ENCODE measurements around the gene ZNF423. TPM values are rescaled to one million over a fixed set of nuclear protein-coding genes. Genes with fewer than 3 reads are reported as not detected.

Gene ZNF423
- total RNA-seq, 2 donors from 2014 or later, result not detected

DNA sequence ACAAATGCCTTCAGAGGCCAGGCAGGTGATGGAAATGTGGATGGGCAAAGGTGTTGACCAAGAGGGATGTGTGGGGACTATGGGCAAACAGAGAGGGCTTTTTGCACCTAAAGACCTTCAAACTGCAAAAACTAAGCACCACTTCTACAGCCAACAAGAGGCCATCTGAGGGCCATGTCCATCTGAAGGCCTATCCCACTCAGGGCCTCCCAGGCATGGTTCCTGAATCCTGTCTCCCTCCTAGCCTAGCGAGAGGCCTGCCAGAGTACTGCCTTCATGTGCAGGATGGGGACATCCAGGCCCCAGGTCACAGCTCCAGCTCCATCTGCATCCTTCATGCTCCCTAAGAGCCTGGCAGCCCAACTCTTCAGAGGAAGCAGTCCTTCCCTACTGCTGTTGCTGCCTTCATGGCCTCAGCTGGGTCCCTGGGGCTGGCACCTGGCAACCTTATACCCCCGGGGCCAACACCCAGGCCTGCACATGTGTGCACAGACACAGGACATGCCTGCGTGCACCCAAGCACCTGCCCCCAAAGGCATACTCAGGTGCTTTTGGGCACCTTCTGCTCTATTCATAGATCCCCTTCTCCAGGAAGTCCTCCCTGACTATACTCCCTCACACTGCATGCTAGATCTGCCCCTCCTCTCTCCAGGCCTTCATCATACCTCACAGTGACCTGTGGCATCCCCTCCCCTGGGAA is 387.2 kb downstream of the ZNF423 start:
- Mint-ChIP-seq H3K4me3 (no peak overlapping the region), H3K36me3 (ENCODE audit: insufficient read depth in 2 of 2) (no peaks in the 10 kb centered on the region), H3K4me1 (ENCODE audit: low read depth) (peaks cover 11% of the 10 kb centered on the region), H3K27me3 (ENCODE audit: low read depth) (no peaks in the 10 kb centered on the region), H3K9me3 (no peaks in the 10 kb centered on the region), H3K27ac (no peak overlapping the region)
- ATAC-seq (replicated peaks in 1 of 2) (no peak), DNase-seq (no peak)

GRCh38 chr16:49467540-49468372 is 388.2 kb downstream of the ZNF423 start:
- DNase-seq, result no peak
- Mint-ChIP-seq H3K27me3 (ENCODE audit: low read depth) (no peaks in the 10 kb centered on the region), H3K4me3 (no peak overlapping the region), H3K9me3 (no peaks in the 10 kb centered on the region), H3K4me1 (ENCODE audit: low read depth) (peaks cover 21% of the 10 kb centered on the region), H3K36me3 (ENCODE audit: insufficient read depth in 2 of 2) (no peaks in the 10 kb centered on the region), H3K27ac (no peak overlapping the region)
- ATAC-seq (replicated peaks in 1 of 2), result no peak

GRCh38 chr16:49466881-49467280 is 389.0 kb downstream of the ZNF423 start:
- H3K9me3 Mint-ChIP-seq, result no peaks in the 10 kb centered on the region
- no peak overlapping the region for H3K4me3 Mint-ChIP-seq
- no peak overlapping the region for H3K27ac Mint-ChIP-seq
- H3K27me3 Mint-ChIP-seq (ENCODE audit: low read depth), result no peaks in the 10 kb centered on the region
- H3K4me1 Mint-ChIP-seq (ENCODE audit: low read depth), result peaks cover 30% of the 10 kb centered on the region
- no peak for ATAC-seq (replicated peaks in 1 of 2)
- no peak for DNase-seq
- H3K36me3 Mint-ChIP-seq (ENCODE audit: insufficient read depth in 2 of 2), result no peaks in the 10 kb centered on the region

- Mint-ChIP-seq H3K27ac (no peak overlapping the region), H3K27me3 (ENCODE audit: low read depth) (no peaks in the 10 kb centered on the region), H3K9me3 (no peaks in the 10 kb centered on the region), H3K36me3 (ENCODE audit: insufficient read depth in 2 of 2) (no peaks in the 10 kb centered on the region), H3K4me3 (no peak overlapping the region), H3K4me1 (ENCODE audit: low read depth) (peaks cover 34% of the 10 kb centered on the region)
- ATAC-seq (replicated peaks in 1 of 2), result no peak
- no peak for DNase-seq
Measured at GRCh38 chr16:49466529-49466831, 389.4 kb downstream of the ZNF423 start.

DNA sequence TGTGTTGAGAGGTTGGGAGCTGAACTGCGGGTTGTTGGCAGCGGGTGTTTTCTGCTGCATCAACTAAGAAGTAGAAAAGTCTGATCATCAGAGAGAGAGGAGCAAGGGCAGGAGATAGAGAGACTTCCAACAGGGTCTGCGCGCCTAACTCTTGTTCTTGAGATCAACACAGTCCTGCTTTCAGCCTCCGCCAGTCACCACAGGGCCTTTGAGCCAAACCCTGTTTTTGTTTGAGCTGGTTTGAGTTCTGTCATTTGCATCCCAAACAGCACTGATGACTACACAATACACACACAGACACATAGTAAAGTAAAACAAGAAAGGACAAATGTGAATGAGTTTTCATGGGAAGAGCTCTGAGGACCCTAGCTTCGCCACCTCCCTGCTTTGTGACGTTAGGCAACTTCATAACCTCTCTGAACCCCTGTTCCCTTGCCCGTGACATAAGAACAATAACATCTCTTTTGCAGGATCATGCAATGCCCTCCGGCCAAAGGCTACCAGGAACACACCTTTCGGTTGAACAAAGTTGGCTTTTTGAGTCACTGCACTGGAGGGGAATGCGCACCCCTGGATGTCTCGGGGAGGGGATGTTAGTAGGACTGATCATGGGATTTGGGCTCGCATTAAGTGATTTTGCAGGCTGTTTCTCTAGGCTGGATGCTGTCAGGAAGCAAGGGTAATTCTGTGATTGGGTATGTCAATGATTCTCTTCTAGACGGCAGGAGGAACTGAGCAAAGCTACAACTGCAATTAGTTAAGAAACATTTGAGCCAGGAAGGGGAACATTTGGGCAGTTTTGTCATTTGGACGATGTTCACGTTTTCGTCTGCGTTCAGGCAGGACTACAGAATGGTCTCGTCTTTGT is 390.0 kb downstream of the ZNF423 start:
- Mint-ChIP-seq H3K4me1 (ENCODE audit: low read depth) (peaks cover 34% of the 10 kb centered on the region), H3K4me3 (no peak overlapping the region), H3K27me3 (ENCODE audit: low read depth) (no peaks in the 10 kb centered on the region), H3K9me3 (no peaks in the 10 kb centered on the region), H3K36me3 (ENCODE audit: insufficient read depth in 2 of 2) (no peaks in the 10 kb centered on the region), H3K27ac (no peak overlapping the region)
- DNase-seq (no peak), ATAC-seq (replicated peaks in 1 of 2) (no peak)

DNA sequence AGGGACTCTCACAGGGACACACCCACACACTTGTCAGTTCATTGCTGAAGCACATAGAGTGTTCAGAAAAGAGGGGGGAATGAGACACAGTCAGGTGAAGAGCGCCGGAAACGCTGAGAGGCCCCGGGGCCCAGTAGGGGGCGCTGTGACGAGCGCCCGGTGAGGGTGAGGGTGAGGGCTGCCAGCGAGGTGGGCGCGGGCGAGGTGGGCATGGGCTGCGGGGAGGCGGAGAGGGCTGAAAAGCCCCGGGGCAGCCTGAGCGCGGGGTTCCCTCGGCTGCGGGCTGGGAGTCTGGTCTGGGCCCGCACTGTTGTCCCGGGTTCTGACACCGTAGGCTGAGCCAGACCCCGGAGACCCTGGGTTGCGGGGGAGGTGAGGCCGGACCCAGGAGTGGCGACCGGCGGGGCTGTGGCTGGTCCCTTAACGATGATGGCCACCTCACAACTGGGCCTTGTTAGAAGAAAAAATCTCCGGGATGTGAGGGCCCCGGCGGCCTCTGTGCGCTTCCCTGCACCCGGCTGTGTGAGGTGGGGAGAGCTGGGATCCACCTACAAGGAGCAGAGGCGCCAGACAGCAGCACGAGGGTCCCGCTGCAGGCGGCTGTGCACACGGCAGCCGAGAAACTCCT is 390.9 kb downstream of the ZNF423 start:
- peak in 1 of 2 donors; percentile 14 for ATAC-seq (replicated peaks in 1 of 2)
- DNase-seq, result peak; percentile 8 to 10
- Mint-ChIP-seq H3K9me3 (no peaks in the 10 kb centered on the region), H3K4me3 (peak overlapping the region in 1 of 2 donors; percentile 13), H3K27ac (no peak overlapping the region), H3K27me3 (ENCODE audit: low read depth) (no peaks in the 10 kb centered on the region), H3K4me1 (ENCODE audit: low read depth) (peaks cover 40% of the 10 kb centered on the region), H3K36me3 (ENCODE audit: insufficient read depth in 2 of 2) (no peaks in the 10 kb centered on the region)

DNA sequence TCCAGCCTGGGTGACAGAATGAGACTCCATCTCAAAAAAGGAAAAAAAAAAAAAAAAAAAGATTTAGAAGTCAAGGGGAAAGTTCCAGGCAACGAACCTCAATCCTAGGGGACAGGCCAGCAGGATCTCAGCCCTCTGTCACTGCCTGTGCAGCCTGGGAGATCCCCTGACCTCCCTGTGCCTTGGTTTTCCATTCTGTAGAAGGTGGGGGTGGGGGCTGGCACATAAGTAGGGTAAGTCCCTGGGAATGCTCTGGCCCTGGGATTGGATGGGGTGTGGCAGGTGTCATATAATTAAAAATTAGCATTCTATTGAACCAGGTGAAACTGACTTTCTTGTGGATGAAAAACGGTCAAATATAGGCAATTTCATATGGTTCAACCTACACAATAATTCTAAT is 391.8 kb downstream of the ZNF423 start:
- Mint-ChIP-seq H3K27ac (peak overlapping the region; percentile 4), H3K9me3 (no peaks in the 10 kb centered on the region), H3K4me1 (ENCODE audit: low read depth) (peaks cover 40% of the 10 kb centered on the region), H3K27me3 (ENCODE audit: low read depth) (no peaks in the 10 kb centered on the region), H3K4me3 (peak overlapping the region; percentile 44 to 55), H3K36me3 (ENCODE audit: insufficient read depth in 2 of 2) (no peaks in the 10 kb centered on the region)
- no peak for ATAC-seq (replicated peaks in 1 of 2)
- DNase-seq, result no peak

- H3K36me3 Mint-ChIP-seq (ENCODE audit: insufficient read depth in 2 of 2), result no peaks in the 10 kb centered on the region
- no peaks in the 10 kb centered on the region for H3K27me3 Mint-ChIP-seq (ENCODE audit: low read depth)
- H3K4me3 Mint-ChIP-seq, result peak overlapping the region; percentile 44 to 55
- ATAC-seq (replicated peaks in 1 of 2), result peak; percentile 85 to 87
- H3K27ac Mint-ChIP-seq, result peak overlapping the region; percentile 4
- H3K4me1 Mint-ChIP-seq (ENCODE audit: low read depth), result peaks cover 40% of the 10 kb centered on the region
- no peaks in the 10 kb centered on the region for H3K9me3 Mint-ChIP-seq
- peak; percentile 62 to 74 for DNase-seq
Measured at GRCh38 chr16:49463529-49463928, 392.4 kb downstream of the ZNF423 start.

- Mint-ChIP-seq H3K9me3 (no peaks in the 10 kb centered on the region), H3K4me3 (peak overlapping the region in 1 of 2 donors; percentile 55), H3K27ac (no peak overlapping the region), H3K27me3 (ENCODE audit: low read depth) (no peaks in the 10 kb centered on the region), H3K36me3 (ENCODE audit: insufficient read depth in 2 of 2) (no peaks in the 10 kb centered on the region), H3K4me1 (ENCODE audit: low read depth) (peaks cover 40% of the 10 kb centered on the region)
- no peak for DNase-seq
- peak in 1 of 2 donors; percentile 13 for ATAC-seq (replicated peaks in 1 of 2)
Measured at GRCh38 chr16:49462989-49463371, 392.9 kb downstream of the ZNF423 start.

- no peaks in the 10 kb centered on the region for H3K36me3 Mint-ChIP-seq (ENCODE audit: insufficient read depth in 2 of 2)
- no peak for ATAC-seq (replicated peaks in 1 of 2)
- no peak for DNase-seq
- H3K27ac Mint-ChIP-seq, result no peak overlapping the region
- peak overlapping the region; percentile 5 to 46 for H3K4me3 Mint-ChIP-seq
- no peaks in the 10 kb centered on the region for H3K27me3 Mint-ChIP-seq (ENCODE audit: low read depth)
- no peaks in the 10 kb centered on the region for H3K9me3 Mint-ChIP-seq
- peaks cover 40% of the 10 kb centered on the region for H3K4me1 Mint-ChIP-seq (ENCODE audit: low read depth)
Measured at GRCh38 chr16:49462362-49462988, 393.4 kb downstream of the ZNF423 start.

GRCh38 chr16:49461517-49461951 is 394.4 kb downstream of the ZNF423 start:
- Mint-ChIP-seq H3K36me3 (ENCODE audit: insufficient read depth in 2 of 2) (no peaks in the 10 kb centered on the region), H3K9me3 (no peaks in the 10 kb centered on the region), H3K27ac (no peak overlapping the region), H3K4me1 (ENCODE audit: low read depth) (peaks cover 40% of the 10 kb centered on the region), H3K4me3 (no peak overlapping the region), H3K27me3 (ENCODE audit: low read depth) (no peaks in the 10 kb centered on the region)
- DNase-seq (no peak), ATAC-seq (replicated peaks in 1 of 2) (no peak)

- DNase-seq (no peak), ATAC-seq (replicated peaks in 1 of 2) (no peak)
- Mint-ChIP-seq H3K4me3 (no peak overlapping the region), H3K36me3 (ENCODE audit: insufficient read depth in 2 of 2) (no peaks in the 10 kb centered on the region), H3K27ac (no peak overlapping the region), H3K9me3 (no peaks in the 10 kb centered on the region), H3K4me1 (ENCODE audit: low read depth) (peaks cover 40% of the 10 kb centered on the region), H3K27me3 (ENCODE audit: low read depth) (no peaks in the 10 kb centered on the region)
Measured at GRCh38 chr16:49460786-49461470, 395.0 kb downstream of the ZNF423 start.

All from activated T-cell treated with anti-CD3 and anti-CD28 coated beads, Interleukin-2, amount 50 U/mL, for 72 hours (primary cell).